ENCODE measurements around the gene MIXL1. TPM values are rescaled to one million over a fixed set of nuclear protein-coding genes. Genes with fewer than 3 reads are reported as not detected.
"Not testable (repeated sequence)": the region's sequence is repeated elsewhere in the genome, so short reads cannot be mapped to it uniquely, and the experiment has no call there.

Gene MIXL1
- polyA plus RNA-seq (ENCODE audit: insufficient read depth in 1 of 5, insufficient read length in 5 of 5, low replicate concordance in 1 of 5) = 1 to 10 TPM in 2 of 5 donors, under 1 TPM in 3; 0.69 to 1.4 (median 0.72) TPM
- long read RNA-seq, donor 1 = 0 reads
- long read RNA-seq, donor 2 = 0 reads
- long read RNA-seq, donor 3, partial matches to known transcripts = 203 of 203 reads
- long read RNA-seq, donor 3, other reads (novel, unspliced or antisense) = 0 of 203 reads
- long read RNA-seq, donor 4 = 0 reads
- long read RNA-seq, donor 5 = 0 reads
- long read RNA-seq, donor 6 = 0 reads
- long read RNA-seq, donor 7 = 0 reads
- long read RNA-seq, donor 8, partial matches to known transcripts = 0 of 1 reads
- long read RNA-seq, donor 8, other reads (novel, unspliced or antisense) = 0 of 1 reads

DNA sequence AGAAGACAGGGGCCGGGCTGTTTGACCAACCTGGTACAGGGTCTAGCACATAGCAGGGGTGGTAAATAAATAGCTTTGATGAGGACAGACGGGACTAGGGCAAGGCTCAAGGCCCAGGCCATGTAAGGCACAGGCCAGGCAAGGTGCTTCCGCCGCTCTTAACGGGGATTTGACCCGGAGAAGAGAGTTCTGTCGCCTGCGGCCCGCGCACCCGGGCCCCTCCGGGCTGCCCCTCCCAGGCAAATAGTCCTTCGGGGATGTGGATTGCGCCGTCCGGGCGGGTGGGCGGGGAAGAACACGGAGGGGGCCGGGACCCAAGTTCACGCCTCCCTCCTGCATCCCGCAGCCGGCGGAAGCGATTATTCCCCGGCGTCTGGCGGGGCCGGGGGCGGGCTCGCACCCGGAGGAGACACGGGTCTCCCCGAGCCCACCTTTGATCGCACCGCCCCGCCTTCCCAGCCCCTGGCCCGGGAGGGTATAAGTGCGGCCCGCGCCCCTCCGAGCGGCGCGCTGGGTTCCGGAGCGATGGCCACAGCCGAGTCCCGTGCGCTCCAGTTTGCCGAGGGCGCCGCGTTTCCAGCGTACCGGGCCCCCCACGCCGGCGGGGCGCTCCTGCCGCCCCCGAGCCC lies at the start of gene MIXL1:
TSS of gene MIXL1 (plus strand) at position 508 of the 629 bp plus-strand sequence. CDS start at position 526, 18 bp downstream.
- DNase-seq = peak in 1 of 2 donors; percentile 9

DNA sequence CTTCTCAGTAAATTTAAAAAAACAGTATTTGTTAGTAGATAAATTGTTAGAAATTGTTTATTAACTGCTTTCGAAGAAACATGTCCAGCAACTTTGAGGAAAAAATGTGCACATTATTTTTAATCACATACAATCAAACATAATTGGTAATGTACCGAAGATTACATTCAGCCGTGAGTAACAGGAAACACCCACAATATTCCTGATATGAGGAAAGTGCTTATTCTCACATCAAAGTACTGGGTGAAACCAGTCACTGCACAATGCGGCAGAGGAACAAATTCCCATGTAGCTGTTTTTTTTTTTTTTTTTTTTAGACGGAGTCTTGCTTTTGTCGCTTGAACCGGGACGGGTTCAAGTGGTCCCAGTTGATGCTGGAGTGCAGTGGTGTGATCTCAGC lies 46.6 kb upstream of the MIXL1 start:
- no peak for DNase-seq

DNA sequence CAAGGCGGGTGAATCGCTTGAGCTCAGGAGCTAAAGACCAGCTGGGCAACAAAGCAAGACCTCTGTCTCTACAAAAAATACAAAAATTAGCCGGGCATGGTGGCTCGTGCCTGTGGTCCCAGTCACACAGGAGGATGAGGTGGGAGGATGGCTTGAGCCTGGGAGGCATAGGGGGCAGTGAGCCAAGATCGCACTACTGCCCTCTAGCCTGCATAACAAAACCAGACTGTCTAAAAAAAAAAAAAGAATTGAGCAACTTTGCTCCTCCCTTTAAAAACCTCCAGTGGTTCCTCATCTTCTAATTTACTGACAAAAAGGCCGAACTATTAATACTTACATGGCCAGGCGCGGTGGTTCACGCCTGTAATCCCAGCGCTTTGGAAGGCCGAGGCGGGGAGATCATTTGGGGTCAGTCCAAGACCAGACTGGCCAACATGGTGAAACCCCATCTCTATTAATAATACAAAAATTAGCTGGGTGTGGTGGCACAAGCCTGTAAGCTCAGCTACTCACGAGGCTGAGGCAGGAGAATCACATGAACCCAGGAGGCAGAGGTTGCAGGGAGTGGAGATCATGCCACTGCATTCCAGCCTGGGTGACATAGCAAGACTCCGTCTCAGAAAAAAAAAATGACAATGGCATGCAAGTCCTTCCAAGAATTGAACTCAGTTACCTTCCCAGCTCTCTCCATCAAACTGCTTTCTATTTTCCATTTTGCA lies 41.3 kb upstream of the MIXL1 start:
- no peak for DNase-seq

DNA sequence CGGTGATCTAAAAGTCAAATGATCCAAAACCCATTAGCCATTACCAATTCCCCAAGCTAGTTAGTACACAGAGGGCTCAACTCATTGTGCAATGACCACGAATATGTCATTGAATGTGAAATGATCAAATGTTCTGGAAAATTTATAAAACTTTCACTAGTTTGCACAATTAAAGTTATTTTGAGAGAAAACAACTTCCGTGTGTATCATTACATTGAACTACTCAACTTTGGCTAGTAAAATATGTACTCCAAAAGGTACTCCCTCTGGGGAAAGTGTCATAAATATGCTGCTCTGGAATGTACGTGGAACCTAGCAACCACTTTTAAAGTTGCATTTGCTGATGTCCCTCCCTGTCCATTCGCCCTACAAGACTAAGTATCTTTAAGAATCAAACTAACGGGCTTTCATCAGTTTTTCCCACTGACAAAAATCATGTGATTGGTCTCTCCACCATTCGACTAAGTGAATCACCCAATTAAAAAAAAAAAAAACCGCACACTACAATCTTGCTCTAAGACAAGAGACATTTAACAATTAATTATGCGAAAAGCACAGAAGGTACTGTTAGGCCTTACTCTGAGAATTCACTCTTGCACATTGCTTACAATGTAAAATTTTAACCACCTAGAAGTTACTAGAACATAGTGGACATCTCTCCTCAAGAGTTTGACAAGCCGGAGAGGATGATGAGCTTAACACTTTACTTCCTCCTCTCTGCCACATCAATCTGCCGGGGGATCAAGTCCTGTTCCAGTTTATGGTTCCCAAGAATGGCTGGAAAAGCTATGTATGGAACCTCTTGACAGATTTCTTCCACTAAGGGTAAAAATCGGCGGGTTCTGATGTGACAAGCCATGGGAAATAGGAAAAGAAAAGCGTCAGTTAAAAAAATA lies 38.1 kb upstream of the MIXL1 start:
- no peak for DNase-seq

DNA sequence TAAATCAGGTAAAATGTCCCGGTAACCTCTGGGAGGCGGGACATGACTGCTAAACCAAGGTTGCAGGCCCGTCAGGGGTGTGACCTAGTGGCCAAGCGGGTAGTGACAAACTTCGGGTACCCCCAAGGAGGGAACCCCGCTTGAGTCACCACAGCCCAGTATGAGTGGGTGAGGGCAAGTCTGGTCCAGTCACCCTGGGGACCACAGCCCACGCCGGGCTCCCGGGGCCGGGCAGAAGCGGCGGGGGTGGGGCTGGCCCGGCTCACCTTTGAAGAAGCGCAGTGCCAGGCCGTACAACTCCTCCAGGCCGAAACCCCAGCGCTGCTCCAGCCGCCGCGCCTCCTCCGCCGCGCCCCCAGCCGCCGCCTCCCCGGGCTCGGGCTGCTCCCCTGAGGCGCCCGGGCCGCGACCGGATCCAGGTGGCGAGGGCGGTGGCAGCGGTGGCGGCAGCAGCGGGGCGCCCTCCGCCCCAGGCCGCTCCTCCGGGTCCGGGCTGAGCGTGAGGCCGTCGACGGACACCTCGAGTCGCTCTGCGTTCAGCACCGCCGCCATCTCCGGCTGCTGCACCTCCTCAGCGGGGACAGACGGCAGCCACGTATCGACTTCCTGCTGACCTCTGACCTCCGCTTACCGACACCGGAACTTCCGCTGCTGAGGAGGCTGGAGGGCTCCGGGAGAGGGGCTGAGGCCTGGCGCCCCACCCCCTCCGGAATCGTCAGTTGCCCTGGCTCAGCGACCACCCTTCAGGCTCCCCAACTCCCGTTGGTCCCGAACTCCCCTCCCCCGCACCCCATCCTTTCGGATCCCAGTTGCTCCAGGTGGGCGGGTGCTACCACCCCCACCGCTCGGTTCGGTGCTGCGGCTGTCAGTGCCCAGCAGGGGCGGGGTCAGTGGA lies 37.1 kb upstream of the MIXL1 start, which contains the start of gene ACBD3:
TSS of gene ACBD3 (minus strand) at position 618 of the 895 bp plus-strand sequence. CDS start at position 552, 66 bp downstream.
- DNase-seq = peak; percentile 89 to 93

DNA sequence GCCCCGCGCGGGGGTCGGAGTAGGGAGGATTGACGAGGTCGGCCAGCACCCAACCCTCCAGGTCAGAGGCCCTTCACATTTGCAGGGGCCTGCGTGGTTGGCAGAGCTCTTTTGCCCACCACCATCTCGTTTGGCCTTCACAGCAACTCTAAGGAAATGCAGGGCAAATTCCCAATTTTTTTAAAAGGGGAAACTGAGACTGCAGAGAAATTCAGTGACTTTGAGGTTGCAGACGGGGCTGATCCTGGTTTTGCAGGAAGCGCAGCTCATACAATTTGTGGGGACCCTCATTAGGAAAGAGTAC lies 36.5 kb upstream of the MIXL1 start:
- no peak for DNase-seq

DNA sequence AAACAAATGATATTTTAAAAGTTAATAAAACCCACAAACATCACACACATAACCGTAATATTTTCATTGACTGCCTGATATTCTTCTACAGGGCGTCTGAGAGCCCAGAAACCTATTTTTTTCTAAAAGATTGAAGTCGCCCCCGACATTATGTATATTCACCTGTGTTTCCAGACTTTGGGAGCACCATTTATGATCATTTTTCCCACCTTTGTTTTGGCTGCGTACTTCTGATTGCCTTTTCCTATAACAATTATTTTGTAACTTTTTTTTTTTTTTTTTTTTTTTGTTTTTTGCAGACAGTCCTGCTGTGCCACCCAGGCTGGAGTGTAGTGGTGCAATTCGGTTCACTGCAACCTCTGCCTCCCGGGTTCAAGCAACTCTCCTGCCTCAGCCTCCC lies 36.1 kb upstream of the MIXL1 start:
- DNase-seq = no peak

DNA sequence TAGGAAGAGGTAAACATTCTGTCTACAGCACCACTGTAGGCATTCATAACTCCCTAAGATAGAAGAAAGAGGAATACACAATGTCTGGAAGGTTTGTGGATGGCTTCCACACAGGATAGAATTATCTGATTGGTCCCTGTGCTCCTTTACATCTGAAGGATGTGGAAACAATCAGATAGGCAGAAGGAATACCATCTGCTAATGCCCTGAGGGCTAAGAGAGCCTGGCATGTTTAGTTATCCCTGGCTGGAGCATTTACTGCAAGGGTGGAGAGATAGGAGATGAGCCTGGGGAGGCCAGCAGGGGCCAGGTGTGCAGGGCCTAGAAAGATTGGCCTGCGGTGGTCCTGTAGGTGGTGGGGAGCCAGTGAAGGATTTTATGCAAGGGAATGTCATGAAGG lies 28.3 kb upstream of the MIXL1 start:
- DNase-seq = no peak

DNA sequence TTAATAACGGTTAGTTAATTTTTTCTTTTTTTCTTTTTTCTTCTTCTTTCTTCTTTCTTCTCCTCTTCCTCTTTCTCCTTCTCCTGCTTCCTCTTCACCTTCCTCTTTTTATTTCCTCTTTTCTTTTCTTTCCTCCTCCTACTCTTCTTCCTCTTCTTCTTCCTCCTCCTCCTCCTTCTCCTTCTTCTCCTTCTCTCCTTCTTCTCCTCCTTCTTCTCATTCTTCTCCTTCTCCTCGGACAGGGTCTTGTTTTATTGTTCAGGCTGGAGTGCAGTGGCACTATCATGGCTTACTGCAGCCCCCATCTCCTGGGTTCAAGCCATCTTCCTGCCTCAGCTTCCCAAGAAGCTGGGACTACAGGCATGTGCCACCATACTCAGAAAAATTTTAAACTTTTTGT lies 23.5 kb upstream of the MIXL1 start:
- DNase-seq = no peak

DNA sequence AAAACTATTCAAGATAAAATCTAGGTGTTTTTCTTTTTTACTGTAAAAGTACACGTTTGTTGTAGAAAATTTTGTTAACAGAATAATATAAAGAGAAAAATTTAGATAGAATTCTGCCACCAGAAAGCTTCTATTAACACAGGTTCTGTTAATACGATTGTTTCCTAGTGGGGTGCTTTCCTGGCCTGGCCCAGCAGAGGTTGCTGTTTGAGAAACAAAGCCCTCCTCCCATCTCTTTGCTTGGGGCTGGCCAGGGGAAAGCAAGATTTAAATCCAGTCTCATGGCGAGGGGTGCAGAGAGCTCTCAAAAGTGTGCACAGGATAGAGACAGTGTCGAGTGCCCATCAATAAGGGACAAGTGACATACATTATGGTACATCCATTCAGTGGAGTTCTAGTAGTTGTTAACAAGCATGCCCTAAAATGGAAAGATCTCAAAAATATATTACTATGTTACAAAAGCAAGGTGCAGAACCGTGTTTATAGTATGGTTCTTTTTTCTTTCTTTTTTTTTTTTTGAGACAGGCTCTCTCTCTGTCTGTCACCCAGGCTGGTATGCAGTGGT lies 22.4 kb upstream of the MIXL1 start:
- no peak for DNase-seq

DNA sequence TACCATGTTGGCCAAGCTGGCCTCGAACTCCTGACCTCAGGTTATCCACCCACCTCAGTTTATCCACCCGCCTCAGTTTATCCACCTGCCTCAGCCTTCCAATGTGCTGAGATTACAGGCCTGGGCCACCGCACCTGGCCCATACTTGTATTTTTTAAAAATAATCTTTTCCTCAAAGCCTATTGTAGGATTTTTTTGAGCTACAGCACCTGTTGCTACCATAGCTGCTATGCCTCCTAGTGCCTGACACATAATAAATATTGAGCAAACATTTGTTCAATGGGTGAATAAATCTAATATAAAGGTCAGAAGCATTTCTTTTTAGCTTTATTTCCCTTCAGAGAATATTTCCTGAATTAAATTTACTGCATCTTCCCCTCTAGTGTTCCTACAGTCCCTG lies 21.2 kb upstream of the MIXL1 start:
- DNase-seq = no peak

DNA sequence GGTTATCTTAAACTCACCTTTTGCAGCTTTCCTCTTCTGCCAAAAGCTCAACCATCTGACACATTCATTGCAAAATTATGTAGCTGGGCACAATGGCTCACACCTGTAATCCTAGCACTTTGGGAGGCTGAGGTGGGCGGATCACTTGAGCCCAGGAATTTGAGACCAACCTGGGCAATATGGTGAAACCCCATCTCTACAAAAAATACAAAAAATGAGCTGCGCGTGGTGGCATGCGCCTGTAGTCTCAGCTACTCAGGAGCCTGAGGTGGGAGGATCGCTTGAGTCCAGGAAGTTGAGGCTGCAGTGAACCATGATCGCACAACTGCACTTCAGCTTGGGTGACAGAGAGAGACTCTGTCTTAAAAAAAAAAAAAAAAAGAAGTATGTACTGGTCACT lies 20.8 kb upstream of the MIXL1 start:
- DNase-seq = not testable (repeated sequence)

DNA sequence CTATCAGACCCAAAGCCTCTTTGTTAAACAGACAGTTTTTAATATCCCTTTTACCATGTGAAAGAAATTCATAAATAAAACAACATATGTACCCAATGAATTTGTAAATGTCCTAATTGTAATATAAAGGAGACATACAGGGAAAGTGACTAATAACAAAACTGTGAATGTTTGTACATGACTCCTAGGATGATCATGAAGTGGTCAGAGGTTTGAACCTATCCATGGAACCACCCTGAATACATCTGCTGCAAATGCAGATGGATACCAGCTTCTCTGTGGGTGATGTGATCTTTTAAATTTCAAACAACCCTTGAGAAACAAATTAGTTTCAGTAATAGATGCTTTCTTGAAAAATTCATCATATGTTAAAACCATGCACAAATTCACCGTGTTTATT lies 20.2 kb upstream of the MIXL1 start:
- DNase-seq = no peak

DNA sequence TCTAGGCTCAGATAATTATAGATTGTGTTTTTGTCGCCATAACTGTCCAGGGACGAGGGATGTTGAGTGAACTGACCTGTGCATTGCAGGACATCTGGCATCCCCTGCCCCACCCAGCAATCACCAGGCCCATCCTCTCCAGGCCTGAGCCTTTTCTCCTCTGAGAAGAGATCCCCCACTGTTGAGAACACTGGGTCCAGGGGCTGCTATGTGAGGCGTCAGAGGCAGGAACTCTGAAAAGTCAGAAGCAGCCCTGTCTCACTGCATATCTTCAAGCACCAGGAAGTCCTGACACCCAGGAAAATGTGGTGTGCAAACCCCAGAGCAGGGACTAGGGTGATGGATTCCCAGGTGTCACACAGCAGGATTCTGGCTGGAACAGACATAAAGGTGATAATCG lies 19.8 kb upstream of the MIXL1 start:
- DNase-seq = no peak

DNA sequence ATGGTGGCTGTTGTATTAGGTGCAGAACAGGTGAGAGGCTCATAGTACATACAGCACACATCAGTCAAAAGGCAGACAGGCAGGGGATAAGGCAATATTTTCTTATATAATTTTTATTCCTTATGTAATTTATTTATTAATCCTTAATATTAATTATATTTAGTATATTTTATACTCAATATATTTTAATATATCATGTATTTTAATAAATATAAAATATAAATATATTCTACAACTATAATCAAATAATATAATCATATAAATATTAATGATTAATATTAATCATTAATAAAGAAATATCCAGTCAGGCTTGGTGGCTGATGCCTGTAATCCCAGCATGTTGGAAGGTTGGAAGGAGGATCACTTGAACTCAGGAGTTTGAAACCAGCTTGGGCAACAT lies 19.3 kb upstream of the MIXL1 start:
- no peak for DNase-seq

DNA sequence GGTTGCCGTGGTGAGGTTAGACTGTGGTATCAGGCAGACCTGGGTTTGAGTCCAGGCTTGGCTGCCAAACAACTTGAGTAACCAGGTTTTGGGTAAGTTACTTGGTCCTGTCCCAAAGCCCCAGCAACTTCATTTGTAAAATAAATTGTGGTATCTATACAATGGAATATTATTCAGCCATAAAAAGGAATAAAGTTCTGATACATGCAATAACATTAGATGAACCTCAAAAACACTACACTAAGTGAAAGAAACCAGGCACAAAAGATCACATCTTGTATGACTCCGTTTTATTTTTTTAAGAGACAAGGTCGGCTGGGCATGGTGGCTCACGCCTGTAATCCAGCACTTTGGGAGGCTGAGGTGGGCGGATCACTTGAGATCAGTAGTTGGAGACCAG lies 16.4 kb upstream of the MIXL1 start:
- no peak for DNase-seq

DNA sequence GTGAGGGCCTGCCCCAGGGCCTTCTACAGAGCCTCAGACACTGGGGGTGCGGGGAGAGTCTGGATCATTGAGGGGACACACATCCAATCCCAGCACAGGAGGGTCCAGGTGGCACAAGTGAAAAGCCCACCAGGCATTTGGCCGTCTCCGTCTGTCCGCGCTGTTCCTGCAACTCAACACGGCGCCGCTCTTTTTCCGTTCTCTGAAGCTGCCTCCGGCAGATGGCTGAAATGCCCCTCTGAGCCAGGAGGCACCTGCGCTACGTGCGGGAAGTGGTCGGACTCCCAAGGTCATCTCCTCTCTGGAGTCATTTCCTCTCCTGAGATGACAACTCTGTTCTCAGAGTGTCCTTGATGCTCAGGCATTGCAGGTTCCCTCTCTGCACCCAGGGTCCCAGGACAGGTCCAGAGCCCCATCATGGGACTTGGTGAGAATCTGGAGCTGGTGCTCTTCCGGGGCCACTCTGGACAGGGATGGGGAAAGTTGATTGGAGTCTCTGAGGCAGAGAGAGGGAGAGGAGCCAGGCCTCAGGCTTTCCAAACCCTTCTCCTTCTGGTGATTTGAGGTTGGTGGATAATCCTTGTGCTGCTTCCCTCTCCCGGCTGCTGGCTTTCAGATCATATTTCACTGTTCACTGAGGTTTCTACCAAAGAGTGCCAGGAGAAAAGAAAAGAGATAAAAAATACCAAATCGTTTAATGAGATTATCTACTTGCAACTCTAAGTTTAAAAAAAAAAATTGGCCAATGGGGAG lies 14.0 kb upstream of the MIXL1 start:
- DNase-seq = no peak

DNA sequence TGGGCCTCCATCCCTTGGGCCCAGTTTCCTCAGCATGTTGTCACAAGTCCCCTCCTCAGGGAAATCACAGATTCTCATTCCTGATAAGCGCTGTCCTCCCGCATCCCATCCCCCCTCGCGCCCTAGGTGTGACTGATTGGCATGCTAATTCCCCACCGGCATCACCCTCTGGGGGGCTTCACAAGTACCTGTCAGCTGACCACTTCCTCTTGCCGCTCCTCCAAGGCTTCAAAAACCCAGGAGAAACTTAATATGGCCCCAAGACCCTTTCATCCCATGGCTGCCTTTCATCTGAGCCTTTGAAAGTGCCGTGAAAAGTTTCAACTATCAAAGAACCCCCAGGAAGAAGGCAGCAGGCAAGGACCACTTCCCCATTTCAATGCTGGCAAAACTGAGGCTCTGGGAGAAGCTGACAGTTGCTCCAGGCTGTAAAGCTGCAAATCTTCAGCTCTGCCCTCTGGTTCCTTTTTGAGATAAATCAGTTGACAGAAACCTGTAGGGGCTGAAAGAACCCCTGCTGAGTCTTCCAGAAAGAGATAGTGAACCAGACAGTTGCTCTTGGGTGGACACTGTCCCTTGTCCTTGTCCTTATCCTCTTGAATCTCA lies 12.8 kb upstream of the MIXL1 start:
- no peak for DNase-seq

DNA sequence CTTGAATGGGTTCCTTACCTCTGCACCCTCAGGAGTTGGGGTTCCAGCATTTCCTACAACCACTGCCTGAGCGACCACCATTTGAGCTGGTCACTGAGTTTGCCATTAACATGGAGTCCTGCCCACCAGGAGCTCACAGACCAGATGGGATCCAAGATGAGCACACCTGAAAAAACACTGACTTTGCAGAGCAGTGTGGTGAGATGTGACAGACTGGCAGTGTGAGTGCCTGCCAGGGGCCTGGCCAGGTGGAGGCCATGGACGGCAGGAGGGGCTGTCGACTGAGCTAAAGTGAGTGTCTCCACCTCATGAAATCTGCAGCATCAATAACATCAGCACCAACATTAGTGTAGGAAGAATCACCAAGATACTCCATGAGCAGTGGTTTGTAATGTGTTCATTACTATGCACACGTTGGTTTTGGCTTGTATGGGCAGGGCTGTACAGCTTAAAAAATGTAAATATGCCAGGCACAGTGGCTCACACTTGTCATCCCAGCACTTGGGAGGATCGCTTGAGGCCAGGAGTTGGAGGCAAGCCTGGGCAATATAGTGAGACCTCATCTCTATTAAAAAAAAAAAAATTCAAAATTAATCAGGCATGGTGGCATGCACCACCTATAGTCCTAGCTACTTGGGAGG lies 12.2 kb upstream of the MIXL1 start:
- no peak for DNase-seq

Data from right lung (tissue), 10 donors.